ENCODE measurements around the gene MPZL3.

MPZL3 gene

GRCh38 chr11:118229274-118229847 is 22.8 kb downstream of the MPZL3 start:
- no peak for DNase-seq

- DNase-seq, result peak; percentile 72
These were observed 24.0 kb downstream of the MPZL3 start for GRCh38 chr11:118227865-118228785.

GRCh38 chr11:118226781-118227180 is 25.4 kb downstream of the MPZL3 start:
- no peak for DNase-seq

- no peak for DNase-seq
These were observed 25.9 kb downstream of the MPZL3 start for GRCh38 chr11:118226296-118226695.

GRCh38 chr11:118224511-118225188 is 27.5 kb downstream of the MPZL3 start, which contains the start of gene JAML:
Gene JAML, minus strand, starts transcription at chr11:118225011. Its CDS starts 10,145 bp downstream, at chr11:118214866.
- no peak for DNase-seq

- no peak for DNase-seq
These were observed 28.2 kb downstream of the MPZL3 start for GRCh38 chr11:118223992-118224391.

- DNase-seq, result no peak
These were observed 28.6 kb downstream of the MPZL3 start for GRCh38 chr11:118223570-118223969.

- no peak for DNase-seq
These were observed 29.7 kb downstream of the MPZL3 start for GRCh38 chr11:118222437-118222836.

GRCh38 chr11:118221419-118221818 is 30.7 kb downstream of the MPZL3 start:
- no peak for DNase-seq

- DNase-seq, result no peak
These were observed 32.4 kb downstream of the MPZL3 start for GRCh38 chr11:118219732-118220131.

- no peak for DNase-seq
These were observed 32.9 kb downstream of the MPZL3 start for GRCh38 chr11:118219244-118219643.

GRCh38 chr11:118217575-118217974 is 34.6 kb downstream of the MPZL3 start:
- no peak for DNase-seq

- no peak for DNase-seq
These were observed 35.3 kb downstream of the MPZL3 start for GRCh38 chr11:118216621-118217481.

GRCh38 chr11:118215765-118216164 is 36.4 kb downstream of the MPZL3 start:
- DNase-seq, result no peak

- no peak for DNase-seq
These were observed 36.9 kb downstream of the MPZL3 start for GRCh38 chr11:118215262-118215661.

- DNase-seq, result peak; percentile 83
These were observed 37.8 kb downstream of the MPZL3 start for GRCh38 chr11:118214210-118214914.

GRCh38 chr11:118213781-118214180 is 38.4 kb downstream of the MPZL3 start:
- no peak for DNase-seq

- no peak for DNase-seq
These were observed 39.0 kb downstream of the MPZL3 start for GRCh38 chr11:118213201-118213600.

GRCh38 chr11:118212781-118213191 is 39.4 kb downstream of the MPZL3 start:
- no peak for DNase-seq

GRCh38 chr11:118212131-118212725 is 39.9 kb downstream of the MPZL3 start:
- DNase-seq, result no peak

GRCh38 chr11:118211006-118211405 is 41.2 kb downstream of the MPZL3 start:
- DNase-seq, result no peak

- no peak for DNase-seq
These were observed 41.8 kb downstream of the MPZL3 start for GRCh38 chr11:118210323-118210722.
